Measurements from ENCODE around the gene IGSF23. TPM values are rescaled to one million over a fixed set of nuclear protein-coding genes. Genes with fewer than 3 reads are reported as not detected.
A peak's percentile ranks its signal among the peaks of the same experiment; 100 is the strongest.
"Not testable (repeated sequence)": the region's sequence is repeated elsewhere in the genome, so short reads cannot be mapped to it uniquely, and the experiment has no call there.

Gene IGSF23

DNA sequence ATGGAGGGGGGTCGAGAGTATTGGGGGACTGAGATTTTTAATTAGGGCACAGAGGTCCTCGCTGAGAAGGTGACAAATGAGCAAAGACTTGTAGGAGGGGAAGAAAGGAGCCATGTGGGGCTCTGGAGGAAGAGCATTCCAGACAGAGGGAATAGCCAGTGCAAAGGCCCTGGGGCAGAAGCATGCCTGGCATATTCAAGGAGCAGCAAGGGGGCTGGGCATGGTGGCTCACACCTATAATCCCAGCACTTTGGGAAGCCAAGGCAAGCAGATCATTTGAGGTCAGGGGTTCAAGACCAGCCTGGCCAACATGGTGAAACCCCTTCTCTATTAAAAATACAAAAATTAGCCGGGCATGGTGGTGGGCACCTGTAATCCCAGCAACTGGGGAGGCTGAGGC is 71.0 kb downstream of the IGSF23 start:
- H3K14ac ChIP-seq (ENCODE audit: low read length); H3K18ac ChIP-seq (ENCODE audit: low read length); H3K79me1 ChIP-seq (ENCODE audit: low read depth, low read length); H3K4me2 ChIP-seq (ENCODE audit: insufficient read depth, low read length, poor library complexity, severe bottlenecking); H3K4ac ChIP-seq (ENCODE audit: low read length); H2BK5ac ChIP-seq (ENCODE audit: low read length); H4K91ac ChIP-seq (ENCODE audit: low read depth, low read length, poor library complexity); H3K27ac ChIP-seq (replicated peaks; ENCODE audit: low read length); H3K4me1 ChIP-seq (ENCODE audit: control insufficient read depth in 2 of 2, insufficient read depth in 1 of 2, low read depth in 1 of 2, low read length in 2 of 2); H2BK15ac ChIP-seq (ENCODE audit: low read length); H2AFZ ChIP-seq (ENCODE audit: low read length); H3K27me3 ChIP-seq (ENCODE audit: control insufficient read depth in 3 of 3, insufficient read depth in 3 of 3, low read depth in 1 of 3, low read length in 3 of 3); H3K9ac ChIP-seq (ENCODE audit: low read depth, low read length, poor library complexity); H4K8ac ChIP-seq (ENCODE audit: low read depth, low read length); H3K4me3 ChIP-seq (ENCODE audit: low read length in 2 of 2); DNase-seq (ENCODE audit: low spot score); H3K9me3 ChIP-seq (replicated peaks in 1 of 2; ENCODE audit: control insufficient read depth in 2 of 2, insufficient read depth in 1 of 2, low read depth in 1 of 2, low read length in 2 of 2); H2BK12ac ChIP-seq (ENCODE audit: low read length); H2BK120ac ChIP-seq (ENCODE audit: low read depth, low read length); H2AK5ac ChIP-seq (ENCODE audit: low read depth, low read length); H3K36me3 ChIP-seq (replicated peaks in 1 of 2; ENCODE audit: control insufficient read depth in 2 of 2, insufficient read depth in 2 of 2, low read length in 2 of 2); H3K23ac ChIP-seq (ENCODE audit: low read depth, low read length, poor library complexity): not testable (repeated sequence)
- 100% methylated on average over 1 of the region's 3 CpGs; no CpG with 5 or more reads in 1 of the 2 donors for WGBS, 2 donors (ENCODE audit: extremely low coverage in 2 of 2, insufficient read length in 2 of 2, insufficient replicate concordance in 1 of 2)

GRCh38 chr19:44684892-44685863 is 71.8 kb downstream of the IGSF23 start:
- Histone ChIP-seq H3K23ac (ENCODE audit: low read depth, low read length, poor library complexity) (no peak overlapping the region), H3K27me3 (ENCODE audit: control insufficient read depth in 3 of 3, insufficient read depth in 3 of 3, low read depth in 1 of 3, low read length in 3 of 3) (no peaks in the 10 kb centered on the region), H2AFZ (ENCODE audit: low read length) (peak overlapping the region; percentile 83), H2BK12ac (ENCODE audit: low read length) (no peak overlapping the region), H3K4me2 (ENCODE audit: insufficient read depth, low read length, poor library complexity, severe bottlenecking) (no peak overlapping the region), H3K4me1 (ENCODE audit: control insufficient read depth in 2 of 2, insufficient read depth in 1 of 2, low read depth in 1 of 2, low read length in 2 of 2) (no peaks in the 10 kb centered on the region), H3K14ac (ENCODE audit: low read length) (no peak overlapping the region), H2BK5ac (ENCODE audit: low read length) (no peak overlapping the region), H3K79me1 (ENCODE audit: low read depth, low read length) (no peaks in the 10 kb centered on the region), H3K27ac (replicated peaks; ENCODE audit: low read length) (no peak overlapping the region), H3K9ac (ENCODE audit: low read depth, low read length, poor library complexity) (no peak overlapping the region), H3K4me3 (ENCODE audit: low read length in 2 of 2) (no peak overlapping the region), H2BK120ac (ENCODE audit: low read depth, low read length) (no peak overlapping the region), H3K9me3 (replicated peaks in 1 of 2; ENCODE audit: control insufficient read depth in 2 of 2, insufficient read depth in 1 of 2, low read depth in 1 of 2, low read length in 2 of 2) (no peaks in the 10 kb centered on the region), H4K91ac (ENCODE audit: low read depth, low read length, poor library complexity) (no peak overlapping the region), H2AK5ac (ENCODE audit: low read depth, low read length) (no peak overlapping the region), H3K18ac (ENCODE audit: low read length) (no peak overlapping the region), H3K4ac (ENCODE audit: low read length) (no peak overlapping the region), H2BK15ac (ENCODE audit: low read length) (no peak overlapping the region), H3K36me3 (replicated peaks in 1 of 2; ENCODE audit: control insufficient read depth in 2 of 2, insufficient read depth in 2 of 2, low read length in 2 of 2) (no peaks in the 10 kb centered on the region), H4K8ac (ENCODE audit: low read depth, low read length) (no peak overlapping the region)
- WGBS, 2 donors (ENCODE audit: extremely low coverage in 2 of 2, insufficient read length in 2 of 2, insufficient replicate concordance in 1 of 2), result no CpG with 5 or more reads among the region's 25 CpGs
- peak; percentile 17 for DNase-seq (ENCODE audit: low spot score)

- Histone ChIP-seq H3K4me1 (ENCODE audit: control insufficient read depth in 2 of 2, insufficient read depth in 1 of 2, low read depth in 1 of 2, low read length in 2 of 2) (no peaks in the 10 kb centered on the region), H2BK15ac (ENCODE audit: low read length) (no peak overlapping the region)
Observed at GRCh38 chr19:44685877-44686276, 72.5 kb downstream of the IGSF23 start.

More at GRCh38 chr19:44685877-44686276, 72.5 kb downstream of the IGSF23 start:
- H3K27me3 ChIP-seq (ENCODE audit: control insufficient read depth in 3 of 3, insufficient read depth in 3 of 3, low read depth in 1 of 3, low read length in 3 of 3), result no peaks in the 10 kb centered on the region
- H3K4ac ChIP-seq (ENCODE audit: low read length), result no peak overlapping the region
- H3K9ac ChIP-seq (ENCODE audit: low read depth, low read length, poor library complexity), result no peak overlapping the region
- H2BK12ac ChIP-seq (ENCODE audit: low read length), result no peak overlapping the region
- no peak overlapping the region for H3K14ac ChIP-seq (ENCODE audit: low read length)
- H3K4me3 ChIP-seq (ENCODE audit: low read length in 2 of 2), result no peak overlapping the region
- H2AK5ac ChIP-seq (ENCODE audit: low read depth, low read length), result no peak overlapping the region
- no peak for DNase-seq (ENCODE audit: low spot score)
- no peak overlapping the region for H3K18ac ChIP-seq (ENCODE audit: low read length)
- no peak overlapping the region for H4K91ac ChIP-seq (ENCODE audit: low read depth, low read length, poor library complexity)
- H4K8ac ChIP-seq (ENCODE audit: low read depth, low read length), result no peak overlapping the region
- H3K79me1 ChIP-seq (ENCODE audit: low read depth, low read length), result no peaks in the 10 kb centered on the region
- H3K27ac ChIP-seq (replicated peaks; ENCODE audit: low read length), result no peak overlapping the region
- WGBS, 2 donors (ENCODE audit: extremely low coverage in 2 of 2, insufficient read length in 2 of 2, insufficient replicate concordance in 1 of 2), result no CpG with 5 or more reads among the region's 4 CpGs
- H3K9me3 ChIP-seq (replicated peaks in 1 of 2; ENCODE audit: control insufficient read depth in 2 of 2, insufficient read depth in 1 of 2, low read depth in 1 of 2, low read length in 2 of 2), result no peaks in the 10 kb centered on the region
- no peak overlapping the region for H2BK120ac ChIP-seq (ENCODE audit: low read depth, low read length)
- no peak overlapping the region for H2AFZ ChIP-seq (ENCODE audit: low read length)
- H3K36me3 ChIP-seq (replicated peaks in 1 of 2; ENCODE audit: control insufficient read depth in 2 of 2, insufficient read depth in 2 of 2, low read length in 2 of 2), result no peaks in the 10 kb centered on the region
- no peak overlapping the region for H2BK5ac ChIP-seq (ENCODE audit: low read length)
- no peak overlapping the region for H3K23ac ChIP-seq (ENCODE audit: low read depth, low read length, poor library complexity)
- no peak overlapping the region for H3K4me2 ChIP-seq (ENCODE audit: insufficient read depth, low read length, poor library complexity, severe bottlenecking)

Small RNAs within 50 kb of the gene (small RNA-seq; reads per million reads assigned to genes)
- gene AC243964.1 (ENCODE audit: insufficient read depth), result not detected
